ENCODE data around the gene ASTN1. TPM values are rescaled to one million over a fixed set of nuclear protein-coding genes. Genes with fewer than 3 reads are reported as not detected.

ASTN1 gene
- total and polyA plus RNA-seq, 2 of the 4 experiments (the other 2 are of a cell fraction), result under 0.01 to 0.07 TPM

- no CpG with 5 or more reads among the region's 2 CpGs for WGBS, 2 experiments (ENCODE audit: extremely low coverage in 2 of 2, insufficient read length in 1 of 2)
- Histone ChIP-seq H2AFZ (replicated peaks; ENCODE audit: low read length, poor library complexity) (no peak overlapping the region), H4K8ac (ENCODE audit: low read depth in 2 of 2, low read length in 2 of 2) (no peak overlapping the region), H3K4me1 (ENCODE audit: control insufficient read depth, insufficient read depth, low read length) (no peaks in the 10 kb centered on the region), H3K4ac (ENCODE audit: low read depth, low read length) (no peak overlapping the region), H3K4me2 (ENCODE audit: low read depth, low read length) (no peak overlapping the region), H4K20me1 (ENCODE audit: insufficient read depth, low read length) (no peaks in the 10 kb centered on the region), H3K27me3 (ENCODE audit: control insufficient read depth, insufficient read depth, low read length) (no peaks in the 10 kb centered on the region), H2AK9ac (replicated peaks; ENCODE audit: low read depth, low read length, poor library complexity) (no peak overlapping the region), H2BK5ac (ENCODE audit: low read depth, low read length, poor library complexity, severe bottlenecking) (no peak overlapping the region), H3K18ac (ENCODE audit: low read depth, low read length) (no peak overlapping the region), H3K14ac (replicated peaks; ENCODE audit: low read depth, low read length) (no peak overlapping the region), H3K27ac (ENCODE audit: insufficient read depth, low read length) (no peak overlapping the region), H2BK20ac (ENCODE audit: low read depth, low read length) (no peak overlapping the region), H4K91ac (ENCODE audit: insufficient read depth, low read depth, low read length) (no peak overlapping the region), H4K5ac (ENCODE audit: low read depth, low read length) (no peak overlapping the region), H2BK120ac (ENCODE audit: low read depth, low read length) (no peak overlapping the region), H3K9me3 (ENCODE audit: control insufficient read depth, insufficient read depth, low read length) (no peaks in the 10 kb centered on the region), H3K36me3 (ENCODE audit: control insufficient read depth, insufficient read depth, low read length) (no peaks in the 10 kb centered on the region), H2BK15ac (ENCODE audit: low read depth, low read length) (no peak overlapping the region), H3K79me1 (ENCODE audit: low read depth in 1 of 2, low read length in 2 of 2) (no peaks in the 10 kb centered on the region), H3K23ac (ENCODE audit: low read depth, low read length) (no peak overlapping the region), H3K56ac (ENCODE audit: extremely low read depth, insufficient read depth, low read length) (no peak overlapping the region), H3K9me1 (ENCODE audit: insufficient read depth, low read length) (no peaks in the 10 kb centered on the region), H3K4me3 (ENCODE audit: insufficient read depth, low read depth, low read length) (no peak overlapping the region), H3K9ac (ENCODE audit: low read depth, low read length) (no peak overlapping the region), H2AK5ac (ENCODE audit: low read depth, low read length) (no peak overlapping the region)
- in situ Hi-C loops (cut with MboI; ENCODE audit: low sequenced_read_pairs), result no loop called here
- intact Hi-C loops (cut with micrococcal nuclease), result no loop called here
- DNase-seq, result no peak
- TF ChIP-seq MAFK (IDR thresholded peaks at IDR 0.05; ENCODE audit: low read depth, low read length) (no peak), SMC3 (IDR thresholded peaks at IDR 0.05; ENCODE audit: low read depth, low read length) (no peak), MAZ (IDR thresholded peaks at IDR 0.05; ENCODE audit: borderline replicate concordance, low read depth, low read length) (no peak), NFE2L2 (IDR thresholded peaks at IDR 0.05; ENCODE audit: low read depth, low read length) (no peak)
- dilution Hi-C loops (cut with HindIII; ENCODE audit: low sequenced_read_pairs, unreplicated experiment), result no loop called here
- POLR2A ChIA-PET (ENCODE audit: unreplicated experiment), result no interaction called here
- ATAC-seq (ENCODE audit: low read depth), result no peak
- BruUV-seq (replicated peaks), result no TSS peak
- CTCF ChIA-PET, result no interaction called here
Observed at GRCh38 chr1:177146499-177146898, 18.0 kb downstream of the ASTN1 start.

Data from IMR-90 (cell line).